ENCODE results near the gene ATP2B1. TPM values are rescaled to one million over a fixed set of nuclear protein-coding genes. Genes with fewer than 3 reads are reported as not detected.

The ATP2B1 gene
- total RNA-seq, 1 experiment from 2014 or later: 20.6 TPM

- Histone ChIP-seq H3K18ac (ENCODE audit: insufficient read length, low read depth, low read length) (no peak overlapping the region), H4K20me1 (ENCODE audit: control insufficient read depth, insufficient read depth, insufficient read length) (no peaks in the 10 kb centered on the region), H2BK20ac (ENCODE audit: low read depth, low read length, poor library complexity, severe bottlenecking) (no peak overlapping the region), H3K23me2 (ENCODE audit: insufficient read length, low read depth, low read length, poor library complexity, severe bottlenecking) (no peaks in the 10 kb centered on the region), H4K8ac (replicated peaks; ENCODE audit: insufficient read length, low read depth, low read length) (no peak overlapping the region), H2BK12ac (ENCODE audit: insufficient read length, low read depth, low read length) (no peak overlapping the region), H4K91ac (ENCODE audit: insufficient read length, low read depth, low read length) (no peak overlapping the region), H3K23ac (ENCODE audit: insufficient read length, low read depth, low read length) (no peak overlapping the region), H2AK5ac (ENCODE audit: insufficient read length, low read length) (no peak overlapping the region), H3K14ac (ENCODE audit: insufficient read depth, low read length) (no peak overlapping the region; the same call in 1 of the 2 replicates), H3K9me3 (ENCODE audit: control insufficient read depth, low read depth, low read length) (no peaks in the 10 kb centered on the region), H3T11ph (ENCODE audit: low read length) (no peak overlapping the region), H2BK15ac (ENCODE audit: low read depth, low read length) (no peak overlapping the region), H3K27me3 (ENCODE audit: insufficient read depth, low read length) (no peaks in the 10 kb centered on the region), H3K79me2 (ENCODE audit: insufficient read depth, low read length) (peaks cover 4% of the 10 kb centered on the region; the same call in 1 of the 2 replicates), H3K56ac (ENCODE audit: insufficient read length, low read depth, low read length) (no peak overlapping the region), H2BK120ac (ENCODE audit: low read depth, low read length, poor library complexity, severe bottlenecking) (no peak overlapping the region), H3K79me1 (ENCODE audit: insufficient read depth, low read depth, low read length, poor library complexity, severe bottlenecking) (no peaks in the 10 kb centered on the region), H3K4ac (ENCODE audit: low read depth, low read length) (no peak overlapping the region), H3K4me1 (ENCODE audit: insufficient read depth, low read length) (peaks cover 3% of the 10 kb centered on the region; the same call in 1 of the 2 replicates), H2BK5ac (ENCODE audit: insufficient read length, low read length) (no peak overlapping the region), H3K9ac (ENCODE audit: extremely low read depth, insufficient read length, low read length) (no peak overlapping the region), H4K5ac (ENCODE audit: insufficient read length, low read depth, low read length) (no peak overlapping the region), H2AFZ (ENCODE audit: low read length) (no peak overlapping the region), H3K27ac (ENCODE audit: insufficient read length, low read depth, low read length) (no peak overlapping the region), H3K4me2 (ENCODE audit: insufficient read depth, insufficient read length, low read length) (no peak overlapping the region)
- no peak for TF ChIP-seq CTCF (conservative IDR thresholded peaks at IDR 0.05)
- H3K27me3 Mint-ChIP-seq (ENCODE audit: low read depth): no peaks in the 10 kb centered on the region
- H3K27ac Mint-ChIP-seq: no peak overlapping the region
- no peaks in the 10 kb centered on the region for H3K36me3 Mint-ChIP-seq (ENCODE audit: insufficient read depth in 1 of 3, low read depth in 3 of 3)
- H3K4me3 Mint-ChIP-seq: no peak overlapping the region
- H3K9me3 Mint-ChIP-seq: no peaks in the 10 kb centered on the region
- H3K4me1 Mint-ChIP-seq: peaks cover 5% of the 10 kb centered on the region in 2 experiments
- no peak for DNase-seq
- WGBS (ENCODE audit: extremely low coverage, insufficient read length, low lambda C conversion rate): no CpG with 5 or more reads among the region's 3 CpGs
Measured at GRCh38 chr12:89689306-89689705, 19.3 kb downstream of the ATP2B1 start.
